Ovary (tissue), 3 donors: Measurements from ENCODE around the gene TLE2.

Experiments used
- CTCF ChIP-seq, 3 donors: fragments of 450-650 bp in 2 of 3; fragments of 200-600 bp in 1 of 3; IDR thresholded peaks; one replicate each; pipeline versions ENCODE4 v1.5.1 to v1.8.0; 2016 to 2022; ENCODE audit warnings: antibody characterized with exemption in 3 of 3, mild to moderate bottlenecking in 1 of 3
- POLR2A ChIP-seq: fragments of 450-650 bp; IDR thresholded peaks from one replicate; pipeline ENCODE4 v1.6.1; 2017; ENCODE audit warnings: antibody characterized with exemption, mild to moderate bottlenecking, moderate library complexity
- donor health status: DM: no; HTN: no; CAD: no.

- TF ChIP-seq CTCF (IDR thresholded peaks at IDR 0.05), result no peak
- peak; percentile 30 for TF ChIP-seq POLR2A
Observed at GRCh38 chr19:2982983-2983350, 46.1 kb downstream of the TLE2 start.
